ENCODE results near the gene CDK5RAP2.

The CDK5RAP2 gene

GRCh38 chr9:120395376-120395775 lies 184.6 kb downstream of the CDK5RAP2 start:
- H3K4me3 Mint-ChIP-seq = no peak overlapping the region
- peaks cover 8% of the 10 kb centered on the region for H3K4me1 Mint-ChIP-seq
- H3K9me3 Mint-ChIP-seq = no peaks in the 10 kb centered on the region
- no peak for TF ChIP-seq CTCF (IDR thresholded peaks at IDR 0.05; ENCODE audit: unreplicated experiment in 3 of 3)
- H3K27me3 Mint-ChIP-seq (ENCODE audit: low read depth) = no peaks in the 10 kb centered on the region
- H3K27ac Mint-ChIP-seq = no peak overlapping the region
- peaks cover 63% of the 10 kb centered on the region for H3K36me3 Mint-ChIP-seq (ENCODE audit: low read depth)

- no peaks in the 10 kb centered on the region for H3K27me3 Mint-ChIP-seq (ENCODE audit: low read depth)
- no peak for TF ChIP-seq CTCF (IDR thresholded peaks at IDR 0.05; ENCODE audit: unreplicated experiment in 3 of 3)
- H3K4me3 Mint-ChIP-seq = no peak overlapping the region
- peaks cover 8% of the 10 kb centered on the region for H3K4me1 Mint-ChIP-seq
- H3K9me3 Mint-ChIP-seq = no peaks in the 10 kb centered on the region
- H3K36me3 Mint-ChIP-seq (ENCODE audit: low read depth) = peaks cover 56% of the 10 kb centered on the region
- peak overlapping the region; percentile 13 to 59 (median 34) for H3K27ac Mint-ChIP-seq
These were observed 185.8 kb downstream of the CDK5RAP2 start for GRCh38 chr9:120394058-120394669.

- Mint-ChIP-seq H3K9me3 (no peaks in the 10 kb centered on the region), H3K4me3 (no peak overlapping the region), H3K27me3 (ENCODE audit: low read depth) (no peaks in the 10 kb centered on the region), H3K27ac (peak overlapping the region in 2 of 3 experiments; percentile 34 to 59), H3K4me1 (peaks cover 8% of the 10 kb centered on the region), H3K36me3 (ENCODE audit: low read depth) (peaks cover 56% of the 10 kb centered on the region)
- no peak for TF ChIP-seq CTCF (IDR thresholded peaks at IDR 0.05; ENCODE audit: unreplicated experiment in 3 of 3)
These were observed 186.4 kb downstream of the CDK5RAP2 start for GRCh38 chr9:120393386-120394057.

- Mint-ChIP-seq H3K4me1 (peaks cover 8% of the 10 kb centered on the region), H3K4me3 (no peak overlapping the region), H3K36me3 (ENCODE audit: low read depth) (peaks cover 56% of the 10 kb centered on the region)
These were observed 187.3 kb downstream of the CDK5RAP2 start for GRCh38 chr9:120392711-120393110.

GRCh38 chr9:120392245-120392644 lies 187.7 kb downstream of the CDK5RAP2 start:
- H3K4me1 Mint-ChIP-seq = peaks cover 10% of the 10 kb centered on the region
- H3K4me3 Mint-ChIP-seq = no peak overlapping the region
- no peaks in the 10 kb centered on the region for H3K27me3 Mint-ChIP-seq (ENCODE audit: low read depth)
- no peaks in the 10 kb centered on the region for H3K9me3 Mint-ChIP-seq
- peaks cover 54% of the 10 kb centered on the region for H3K36me3 Mint-ChIP-seq (ENCODE audit: low read depth)
- TF ChIP-seq CTCF (IDR thresholded peaks at IDR 0.05; ENCODE audit: unreplicated experiment in 3 of 3) = no peak
- H3K27ac Mint-ChIP-seq = no peak overlapping the region

More at GRCh38 chr9:120392711-120393110, 187.3 kb downstream of the CDK5RAP2 start:
- no peaks in the 10 kb centered on the region for H3K27me3 Mint-ChIP-seq (ENCODE audit: low read depth)
- no peak for TF ChIP-seq CTCF (IDR thresholded peaks at IDR 0.05; ENCODE audit: unreplicated experiment in 3 of 3)
- no peak overlapping the region for H3K27ac Mint-ChIP-seq
- H3K9me3 Mint-ChIP-seq = no peaks in the 10 kb centered on the region

- H3K9me3 Mint-ChIP-seq = no peaks in the 10 kb centered on the region
- no peak overlapping the region for H3K27ac Mint-ChIP-seq
- peaks cover 16% of the 10 kb centered on the region for H3K4me1 Mint-ChIP-seq
- H3K36me3 Mint-ChIP-seq (ENCODE audit: low read depth) = peaks cover 53% of the 10 kb centered on the region
- H3K4me3 Mint-ChIP-seq = no peak overlapping the region
- no peaks in the 10 kb centered on the region for H3K27me3 Mint-ChIP-seq (ENCODE audit: low read depth)
- TF ChIP-seq CTCF (IDR thresholded peaks at IDR 0.05; ENCODE audit: unreplicated experiment in 3 of 3) = no peak
These were observed 188.3 kb downstream of the CDK5RAP2 start for GRCh38 chr9:120391691-120392090.

Measured in nephron (organoid).